Inflammatory macrophage (primary cell): ENCODE results near the gene KCNN3.

Source experiments
- DNase-seq, 2 donors: peaks; one replicate each; pipeline ENCODE4 v3.0.0-alpha.2; 2020 to 2022

Gene KCNN3

GRCh38 chr1:154726443-154726842 lies 143.6 kb downstream of the KCNN3 start:
- no peak for DNase-seq

GRCh38 chr1:154725865-154726264 lies 144.2 kb downstream of the KCNN3 start:
- DNase-seq, result no peak

GRCh38 chr1:154720328-154721297 lies 149.5 kb downstream of the KCNN3 start:
- peak; percentile 63 to 83 for DNase-seq

GRCh38 chr1:154719586-154720327 lies 150.3 kb downstream of the KCNN3 start:
- peak; percentile 13 to 37 for DNase-seq

GRCh38 chr1:154718566-154718965 lies 151.5 kb downstream of the KCNN3 start:
- DNase-seq, result no peak

GRCh38 chr1:154717528-154717924 lies 152.6 kb downstream of the KCNN3 start:
- no peak for DNase-seq

- no peak for DNase-seq
Measured at GRCh38 chr1:154716614-154717527, 153.2 kb downstream of the KCNN3 start.

GRCh38 chr1:154716011-154716410 lies 154.1 kb downstream of the KCNN3 start:
- peak; percentile 95 to 96 for DNase-seq

GRCh38 chr1:154715385-154715784 lies 154.7 kb downstream of the KCNN3 start:
- no peak for DNase-seq

GRCh38 chr1:154714638-154715037 lies 155.4 kb downstream of the KCNN3 start:
- DNase-seq, result peak; percentile 94 to 95

GRCh38 chr1:154714052-154714623 lies 155.9 kb downstream of the KCNN3 start:
- no peak for DNase-seq

- DNase-seq, result no peak
Measured at GRCh38 chr1:154713005-154713404, 157.1 kb downstream of the KCNN3 start.

- DNase-seq, result no peak
Measured at GRCh38 chr1:154712166-154712810, 157.8 kb downstream of the KCNN3 start.

- DNase-seq, result no peak
Measured at GRCh38 chr1:154711416-154711815, 158.7 kb downstream of the KCNN3 start.

- DNase-seq, result no peak
Measured at GRCh38 chr1:154710106-154710505, 160.0 kb downstream of the KCNN3 start.

- no peak for DNase-seq
Measured at GRCh38 chr1:154707901-154708463, 162.1 kb downstream of the KCNN3 start.

- no peak for DNase-seq
Measured at GRCh38 chr1:154706851-154707250, 163.2 kb downstream of the KCNN3 start.

GRCh38 chr1:154705544-154705943 lies 164.5 kb downstream of the KCNN3 start:
- no peak for DNase-seq

- no peak for DNase-seq
Measured at GRCh38 chr1:154703170-154703569, 166.9 kb downstream of the KCNN3 start.

- no peak for DNase-seq
Measured at GRCh38 chr1:154698320-154699096, 171.6 kb downstream of the KCNN3 start.
